Hepatocyte (in vitro differentiated cells): ENCODE results near the gene IKZF4.

ENCODE experiments used
- EZH2 ChIP-seq: fragments of 200-600 bp; sonication (generic); IDR thresholded peaks from 2 replicates; pipeline ENCODE4 v1.6.1; 2016; ENCODE audit warnings: antibody characterized with exemption, mild to moderate bottlenecking, borderline replicate concordance
- EZH2phosphoT487 ChIP-seq: fragments of 200-600 bp; sonication (generic); IDR thresholded peaks from one replicate; pipeline ENCODE4 v1.6.1; 2018; ENCODE audit warnings: antibody characterized with exemption, mild to moderate bottlenecking, low read depth, moderate library complexity; ENCODE audit not compliant: unreplicated experiment, severe bottlenecking
- TF ChIP-seq, protein P1 (sequence below): fragments of 200-600 bp; sonication (generic); IDR thresholded peaks from 2 replicates; pipeline ENCODE4 v1.5.1; 2016; ENCODE audit warnings: antibody characterized with exemption, mild to moderate bottlenecking; ENCODE audit not compliant: poor library complexity

- TF ChIP-seq, protein P1, sequence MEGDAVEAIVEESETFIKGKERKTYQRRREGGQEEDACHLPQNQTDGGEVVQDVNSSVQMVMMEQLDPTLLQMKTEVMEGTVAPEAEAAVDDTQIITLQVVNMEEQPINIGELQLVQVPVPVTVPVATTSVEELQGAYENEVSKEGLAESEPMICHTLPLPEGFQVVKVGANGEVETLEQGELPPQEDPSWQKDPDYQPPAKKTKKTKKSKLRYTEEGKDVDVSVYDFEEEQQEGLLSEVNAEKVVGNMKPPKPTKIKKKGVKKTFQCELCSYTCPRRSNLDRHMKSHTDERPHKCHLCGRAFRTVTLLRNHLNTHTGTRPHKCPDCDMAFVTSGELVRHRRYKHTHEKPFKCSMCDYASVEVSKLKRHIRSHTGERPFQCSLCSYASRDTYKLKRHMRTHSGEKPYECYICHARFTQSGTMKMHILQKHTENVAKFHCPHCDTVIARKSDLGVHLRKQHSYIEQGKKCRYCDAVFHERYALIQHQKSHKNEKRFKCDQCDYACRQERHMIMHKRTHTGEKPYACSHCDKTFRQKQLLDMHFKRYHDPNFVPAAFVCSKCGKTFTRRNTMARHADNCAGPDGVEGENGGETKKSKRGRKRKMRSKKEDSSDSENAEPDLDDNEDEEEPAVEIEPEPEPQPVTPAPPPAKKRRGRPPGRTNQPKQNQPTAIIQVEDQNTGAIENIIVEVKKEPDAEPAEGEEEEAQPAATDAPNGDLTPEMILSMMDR = no peak
- TF ChIP-seq EZH2phosphoT487 (no peak), EZH2 (no peak)
These were observed 11.1 kb downstream of the IKZF4 start for GRCh38 chr12:56031987-56032386.
